ENCODE results near the gene SMCHD1. TPM values are rescaled to one million over a fixed set of nuclear protein-coding genes. Genes with fewer than 3 reads are reported as not detected.

The SMCHD1 gene
- total and polyA plus RNA-seq, 2 donors (not counting 1 experiment from before 2014, with no cell fraction given): 54.2 to 380 TPM

DNA sequence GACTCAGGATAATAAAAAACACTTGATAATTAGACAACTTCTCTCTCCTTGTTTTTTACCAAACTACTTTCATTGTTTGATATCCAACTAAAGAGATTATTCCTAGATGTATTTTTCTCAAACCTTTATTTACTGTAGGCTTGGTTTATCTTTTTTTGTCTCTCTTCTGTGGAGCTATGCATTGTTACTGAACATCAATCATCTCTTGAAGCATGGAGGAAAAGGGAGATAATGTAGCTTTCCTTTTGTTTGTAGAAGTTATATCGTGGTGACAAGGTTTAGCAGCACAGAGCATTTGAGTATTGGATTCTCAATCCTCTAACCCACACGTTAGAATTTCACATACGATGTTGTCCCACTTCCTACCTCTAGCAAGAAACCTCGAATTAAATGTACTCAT is 41.7 kb downstream of the SMCHD1 start:
- no peak for DNase-seq
- ChIA-PET POLR2A (interaction anchor here (0.6 kb wide), 1 partner anchor 27 kb away, joined by 5 read pairs; no protein-coding TSS in a partner anchor), CTCF (no interaction called here)
- intact Hi-C loops (cut with micrococcal nuclease): no loop called here
- Histone ChIP-seq H3K79me2 (ENCODE audit: control insufficient read depth, insufficient read depth, low read length) (peaks cover 73% of the 10 kb centered on the region), H3K4me3 (ENCODE audit: control extremely low read depth in 1 of 5, extremely low read depth in 1 of 5, insufficient read depth in 1 of 5, low read depth in 2 of 5, low read length in 4 of 5) (no peak overlapping the region), H3K36me3 (replicated peaks in 1 of 2; ENCODE audit: control extremely low read depth in 1 of 2, control insufficient read depth in 1 of 2, extremely low read depth in 1 of 2, insufficient read depth in 2 of 2, low read length in 1 of 2) (peaks cover 29 to 90% of the 10 kb centered on the region in 2 experiments), H3K9me3 (ENCODE audit: control extremely low read depth in 1 of 3, control insufficient read depth in 2 of 3, insufficient read depth in 1 of 3, low read length in 2 of 3) (no peaks in the 10 kb centered on the region), H3K4me1 (ENCODE audit: control insufficient read depth in 2 of 2, insufficient read depth in 2 of 2, low read length in 2 of 2) (no peaks in the 10 kb centered on the region), H2AFZ (ENCODE audit: insufficient read depth, low read depth, low read length, poor library complexity, severe bottlenecking) (no peak overlapping the region), H3K27me3 (replicated peaks in 1 of 4; ENCODE audit: control extremely low read depth in 1 of 4, control insufficient read depth in 3 of 4, insufficient read depth in 4 of 4, low read length in 3 of 4) (no peaks in the 10 kb centered on the region), H4K20me1 (ENCODE audit: control insufficient read depth, insufficient read depth, low read length, poor library complexity, severe bottlenecking) (peaks cover 29% of the 10 kb centered on the region), H3K27ac (ENCODE audit: low read length in 2 of 2) (peak overlapping the region in 1 of 2 donors; percentile 44), H3K9ac (ENCODE audit: low read length) (no peak overlapping the region), H3K4me2 (replicated peaks; ENCODE audit: low read depth, low read length, poor library complexity, severe bottlenecking) (no peak overlapping the region)
- ATAC-seq (ENCODE audit: low read depth): no peak
- no CpG with 5 or more reads among the region's 4 CpGs for WGBS (ENCODE audit: insufficient coverage)
- TF ChIP-seq, protein P1, sequence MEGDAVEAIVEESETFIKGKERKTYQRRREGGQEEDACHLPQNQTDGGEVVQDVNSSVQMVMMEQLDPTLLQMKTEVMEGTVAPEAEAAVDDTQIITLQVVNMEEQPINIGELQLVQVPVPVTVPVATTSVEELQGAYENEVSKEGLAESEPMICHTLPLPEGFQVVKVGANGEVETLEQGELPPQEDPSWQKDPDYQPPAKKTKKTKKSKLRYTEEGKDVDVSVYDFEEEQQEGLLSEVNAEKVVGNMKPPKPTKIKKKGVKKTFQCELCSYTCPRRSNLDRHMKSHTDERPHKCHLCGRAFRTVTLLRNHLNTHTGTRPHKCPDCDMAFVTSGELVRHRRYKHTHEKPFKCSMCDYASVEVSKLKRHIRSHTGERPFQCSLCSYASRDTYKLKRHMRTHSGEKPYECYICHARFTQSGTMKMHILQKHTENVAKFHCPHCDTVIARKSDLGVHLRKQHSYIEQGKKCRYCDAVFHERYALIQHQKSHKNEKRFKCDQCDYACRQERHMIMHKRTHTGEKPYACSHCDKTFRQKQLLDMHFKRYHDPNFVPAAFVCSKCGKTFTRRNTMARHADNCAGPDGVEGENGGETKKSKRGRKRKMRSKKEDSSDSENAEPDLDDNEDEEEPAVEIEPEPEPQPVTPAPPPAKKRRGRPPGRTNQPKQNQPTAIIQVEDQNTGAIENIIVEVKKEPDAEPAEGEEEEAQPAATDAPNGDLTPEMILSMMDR (IDR thresholded peaks at IDR 0.05): no peak
- no peak for TF ChIP-seq EZH2 (IDR thresholded peaks at IDR 0.05; ENCODE audit: borderline replicate concordance, insufficient read depth, low read depth, low read length, poor library complexity, severe bottlenecking)
- no peaks in the 10 kb centered on the region for H3K27me3 Mint-ChIP-seq
- H3K9me3 Mint-ChIP-seq (ENCODE audit: insufficient read depth): no peaks in the 10 kb centered on the region
- peaks cover 3% of the 10 kb centered on the region for H3K4me1 Mint-ChIP-seq
- no peak overlapping the region for H3K4me3 Mint-ChIP-seq
- H3K27ac Mint-ChIP-seq: peak overlapping the region; percentile 13

DNA sequence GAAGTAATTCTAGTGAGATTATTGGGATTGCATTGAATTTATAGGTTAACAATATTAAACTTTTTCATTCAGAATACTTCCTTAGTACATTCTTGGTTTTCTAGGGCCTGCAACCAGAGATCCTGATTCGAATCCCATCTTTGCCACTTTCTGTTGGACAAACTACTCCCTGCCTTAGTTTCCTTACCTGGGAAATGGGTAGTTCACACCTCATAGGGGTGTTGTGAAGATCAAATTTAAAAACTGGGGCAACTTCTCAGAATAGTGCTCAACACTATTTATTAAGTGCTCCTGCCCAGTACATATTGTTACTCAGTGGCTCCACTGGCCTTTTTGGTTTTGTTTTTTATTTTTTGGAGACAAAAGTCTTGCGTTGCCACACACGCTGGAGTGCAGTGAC is 43.5 kb downstream of the SMCHD1 start:
- peaks cover 66% of the 10 kb centered on the region for H3K79me2 ChIP-seq (ENCODE audit: control insufficient read depth, insufficient read depth, low read length)

More for the DNA sequence above, 43.5 kb downstream of the SMCHD1 start:
- Histone ChIP-seq H3K4me3 (ENCODE audit: control extremely low read depth in 1 of 5, extremely low read depth in 1 of 5, insufficient read depth in 1 of 5, low read depth in 2 of 5, low read length in 4 of 5) (no peak overlapping the region), H4K20me1 (ENCODE audit: control insufficient read depth, insufficient read depth, low read length, poor library complexity, severe bottlenecking) (peaks cover 33% of the 10 kb centered on the region), H3K27ac (ENCODE audit: low read length in 2 of 2) (peak overlapping the region in 1 of 2 donors; percentile 15), H3K9ac (ENCODE audit: low read length) (no peak overlapping the region), H3K9me3 (ENCODE audit: control extremely low read depth in 1 of 3, control insufficient read depth in 2 of 3, insufficient read depth in 1 of 3, low read length in 2 of 3) (no peaks in the 10 kb centered on the region), H3K36me3 (replicated peaks in 1 of 2; ENCODE audit: control extremely low read depth in 1 of 2, control insufficient read depth in 1 of 2, extremely low read depth in 1 of 2, insufficient read depth in 2 of 2, low read length in 1 of 2) (peaks cover 22 to 91% of the 10 kb centered on the region in 2 experiments), H2AFZ (ENCODE audit: insufficient read depth, low read depth, low read length, poor library complexity, severe bottlenecking) (no peak overlapping the region), H3K27me3 (replicated peaks in 1 of 4; ENCODE audit: control extremely low read depth in 1 of 4, control insufficient read depth in 3 of 4, insufficient read depth in 4 of 4, low read length in 3 of 4) (no peaks in the 10 kb centered on the region), H3K4me1 (ENCODE audit: control insufficient read depth in 2 of 2, insufficient read depth in 2 of 2, low read length in 2 of 2) (no peaks in the 10 kb centered on the region), H3K4me2 (replicated peaks; ENCODE audit: low read depth, low read length, poor library complexity, severe bottlenecking) (no peak overlapping the region)
- Mint-ChIP-seq H3K4me1 (peaks cover 1% of the 10 kb centered on the region), H3K4me3 (no peak overlapping the region), H3K9me3 (ENCODE audit: insufficient read depth) (no peaks in the 10 kb centered on the region), H3K27ac (no peak overlapping the region), H3K27me3 (no peaks in the 10 kb centered on the region)
- WGBS (ENCODE audit: insufficient coverage): 83% methylated on average over 1 of the region's 3 CpGs
- TF ChIP-seq, protein P1 (IDR thresholded peaks at IDR 0.05): no peak
- TF ChIP-seq EZH2 (IDR thresholded peaks at IDR 0.05; ENCODE audit: borderline replicate concordance, insufficient read depth, low read depth, low read length, poor library complexity, severe bottlenecking): no peak
- intact Hi-C loops (cut with micrococcal nuclease): loop anchor here (2.0 kb wide), 1 partner anchor 22 kb away; no protein-coding TSS in a partner anchor
- ATAC-seq (ENCODE audit: low read depth): no peak
- ChIA-PET CTCF (interaction anchor here (1.1 to 1.2 kb wide), 2 partner anchors 9 to 128 kb away, joined by 4 read pairs; partner anchors contain the start of genes METTL4 and NDC80), POLR2A (no interaction called here)
- no peak for DNase-seq
